Uterus (tissue), 2 donors: ENCODE results near the gene CYP2W1.

Experiments
- POLR2A ChIP-seq, 2 donors: fragments of 450-650 bp; IDR thresholded peaks; one replicate each; pipeline ENCODE4 v1.6.1; 2016; ENCODE audit warnings: antibody characterized with exemption in 2 of 2, mild to moderate bottlenecking in 1 of 2, moderate library complexity in 1 of 2
- TF ChIP-seq, protein P1 (sequence below), 4 experiments: fragments of 200-600 bp in 2 of 4; fragments of 450-650 bp in 2 of 4; sonication (generic) in 2 of 4; IDR thresholded peaks; one replicate each; pipeline ENCODE4 v1.5.1; 2016 to 2019; ENCODE audit warnings: antibody characterized with exemption in 4 of 4, mild to moderate bottlenecking in 2 of 4, moderate library complexity in 1 of 4

- TF ChIP-seq, protein P1, sequence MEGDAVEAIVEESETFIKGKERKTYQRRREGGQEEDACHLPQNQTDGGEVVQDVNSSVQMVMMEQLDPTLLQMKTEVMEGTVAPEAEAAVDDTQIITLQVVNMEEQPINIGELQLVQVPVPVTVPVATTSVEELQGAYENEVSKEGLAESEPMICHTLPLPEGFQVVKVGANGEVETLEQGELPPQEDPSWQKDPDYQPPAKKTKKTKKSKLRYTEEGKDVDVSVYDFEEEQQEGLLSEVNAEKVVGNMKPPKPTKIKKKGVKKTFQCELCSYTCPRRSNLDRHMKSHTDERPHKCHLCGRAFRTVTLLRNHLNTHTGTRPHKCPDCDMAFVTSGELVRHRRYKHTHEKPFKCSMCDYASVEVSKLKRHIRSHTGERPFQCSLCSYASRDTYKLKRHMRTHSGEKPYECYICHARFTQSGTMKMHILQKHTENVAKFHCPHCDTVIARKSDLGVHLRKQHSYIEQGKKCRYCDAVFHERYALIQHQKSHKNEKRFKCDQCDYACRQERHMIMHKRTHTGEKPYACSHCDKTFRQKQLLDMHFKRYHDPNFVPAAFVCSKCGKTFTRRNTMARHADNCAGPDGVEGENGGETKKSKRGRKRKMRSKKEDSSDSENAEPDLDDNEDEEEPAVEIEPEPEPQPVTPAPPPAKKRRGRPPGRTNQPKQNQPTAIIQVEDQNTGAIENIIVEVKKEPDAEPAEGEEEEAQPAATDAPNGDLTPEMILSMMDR (IDR thresholded peaks at IDR 0.05) = no peak
- TF ChIP-seq POLR2A (IDR thresholded peaks at IDR 0.05) = no peak
Measured at GRCh38 chr7:985915-986741, 3.1 kb downstream of the CYP2W1 start.
